HG02981 (cell line): ENCODE results near the gene ADM2.

Source experiments
- ATAC-seq: cut with Tn5 transposase; IDR thresholded peaks from one replicate; pipeline ENCODE4 v1.9.1; 2021; ENCODE audit warnings: mild to moderate bottlenecking, moderate library complexity; ENCODE audit not compliant: unreplicated experiment

The ADM2 gene

GRCh38 chr22:50467341-50467740 is 14.0 kb upstream of the ADM2 start:
- no peak for ATAC-seq

GRCh38 chr22:50467773-50468440 is 13.4 kb upstream of the ADM2 start:
- ATAC-seq, result no peak

- ATAC-seq, result no peak
Measured at GRCh38 chr22:50468626-50469025, 12.7 kb upstream of the ADM2 start.

GRCh38 chr22:50469377-50470305 is 11.7 kb upstream of the ADM2 start:
- peak; percentile 48 for ATAC-seq

GRCh38 chr22:50470491-50470890 is 10.9 kb upstream of the ADM2 start:
- no peak for ATAC-seq

GRCh38 chr22:50471197-50471847 is 10.0 kb upstream of the ADM2 start:
- no peak for ATAC-seq

GRCh38 chr22:50471962-50472361 is 9.4 kb upstream of the ADM2 start:
- no peak for ATAC-seq

- ATAC-seq, result no peak
Measured at GRCh38 chr22:50473088-50473487, 8.3 kb upstream of the ADM2 start.

- no peak for ATAC-seq
Measured at GRCh38 chr22:50473855-50474671, 7.3 kb upstream of the ADM2 start.

- ATAC-seq, result peak; percentile 70
Measured at GRCh38 chr22:50474710-50475651, 6.4 kb upstream of the ADM2 start, which contains the start of gene SBF1. Gene SBF1, minus strand, starts transcription at chr22:50475035. Its CDS starts 195 bp downstream, at chr22:50474840.

- ATAC-seq, result no peak
Measured at GRCh38 chr22:50475652-50476002, 5.7 kb upstream of the ADM2 start.

GRCh38 chr22:50476868-50477267 is 4.5 kb upstream of the ADM2 start:
- no peak for ATAC-seq

- no peak for ATAC-seq
Measured at GRCh38 chr22:50477923-50478322, 3.4 kb upstream of the ADM2 start.

GRCh38 chr22:50479721-50480120 is 1.6 kb upstream of the ADM2 start:
- no peak for ATAC-seq

GRCh38 chr22:50481045-50481439 is 301 bp upstream of the ADM2 start:
- no peak for ATAC-seq

- no peak for ATAC-seq
Measured at GRCh38 chr22:50482107-50483074, 1.0 kb downstream of the ADM2 start.

GRCh38 chr22:50483106-50483505 is 1.8 kb downstream of the ADM2 start:
- no peak for ATAC-seq

- no peak for ATAC-seq
Measured at GRCh38 chr22:50483556-50483955, 2.2 kb downstream of the ADM2 start.
